AG08395 (cell line): Measurements from ENCODE around the gene CSNK1D.

Experiments used
- DNase-seq: peaks from one replicate; pipeline ENCODE4 v3.0.0; 2012; ENCODE audit warnings: mixed read lengths, low spot score

CSNK1D gene

GRCh38 chr17:82295472-82295814 is 21.9 kb upstream of the CSNK1D start:
- no peak for DNase-seq

DNA sequence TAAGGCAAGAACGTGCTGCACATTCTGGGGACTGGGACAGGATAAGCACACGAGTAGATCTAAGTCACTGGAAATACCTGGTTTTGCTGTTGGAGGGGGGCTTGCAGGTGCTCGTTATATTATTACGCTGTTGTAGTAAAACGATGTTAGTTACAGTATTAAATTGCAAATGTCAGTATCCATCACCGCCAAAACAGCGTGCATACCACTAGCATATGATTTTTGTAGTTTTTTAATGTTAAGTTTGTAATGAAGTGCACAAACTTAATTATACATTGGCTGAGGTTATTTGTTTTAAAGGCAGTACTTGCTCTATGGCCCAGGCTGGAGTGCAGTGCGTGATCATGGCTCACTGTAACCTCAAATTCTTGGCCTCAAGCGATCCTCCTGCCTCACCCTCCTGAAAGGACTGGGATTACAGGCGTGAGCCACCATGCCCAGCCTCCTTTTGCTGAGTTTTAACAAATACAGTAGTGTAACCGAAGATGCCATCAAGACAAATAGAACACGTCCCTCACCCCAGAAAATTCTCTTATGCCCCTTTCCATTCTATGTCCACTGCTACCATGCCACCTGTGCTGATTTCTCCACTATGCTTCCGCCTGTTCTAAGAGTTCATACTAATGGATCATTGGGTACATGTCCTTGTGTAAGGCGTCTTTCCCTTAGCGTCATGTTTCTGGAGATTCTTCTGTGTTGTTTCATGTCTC is 20.7 kb upstream of the CSNK1D start:
- no peak for DNase-seq

GRCh38 chr17:82292251-82293154 is 19.0 kb upstream of the CSNK1D start:
- DNase-seq: peak; percentile 99

GRCh38 chr17:82291582-82292250 is 18.2 kb upstream of the CSNK1D start:
- DNase-seq: no peak

DNA sequence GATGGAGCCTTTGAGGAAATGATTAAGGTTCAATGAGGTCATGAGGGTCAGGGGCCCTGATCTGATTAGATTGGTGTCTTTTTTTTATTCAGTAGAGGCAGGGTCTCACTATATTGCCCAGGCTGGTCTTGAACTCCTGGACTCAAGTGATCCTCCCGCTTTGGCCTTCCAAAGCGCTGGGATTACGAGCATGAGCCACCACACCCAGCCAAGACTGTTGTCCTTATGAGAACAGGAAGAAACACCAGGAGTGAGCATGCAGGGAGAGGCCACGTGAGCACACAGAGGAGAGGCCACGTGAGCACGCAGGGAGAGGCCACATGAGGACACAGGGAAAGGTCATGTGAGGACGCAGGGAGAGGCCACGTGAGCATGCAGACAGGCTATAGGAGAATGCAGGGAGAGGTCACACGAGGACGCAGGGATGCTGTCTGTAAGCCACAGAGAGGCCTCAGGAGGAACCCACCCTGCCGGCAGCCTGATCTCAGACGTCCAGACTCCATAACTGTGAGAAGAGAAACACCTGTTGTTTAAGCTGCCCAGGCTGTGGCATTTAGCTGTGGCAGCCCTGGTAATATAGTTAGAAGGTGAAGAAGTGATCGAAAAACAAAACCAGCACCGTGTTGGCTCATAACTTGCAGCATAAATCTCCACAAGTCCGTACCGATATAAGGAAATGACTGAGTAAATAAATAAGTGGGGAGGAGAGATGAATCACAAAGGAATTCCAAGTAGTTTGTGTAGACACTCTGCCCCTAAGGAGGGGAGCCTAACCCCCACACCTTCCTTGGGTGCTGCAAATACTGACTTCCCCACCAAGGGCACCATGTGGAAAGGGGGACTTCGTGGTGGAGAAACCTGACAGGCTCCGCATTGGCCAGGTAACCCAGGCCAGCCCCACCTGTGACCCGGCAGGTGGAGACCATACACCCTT is 14.6 kb upstream of the CSNK1D start:
- DNase-seq: no peak

DNA sequence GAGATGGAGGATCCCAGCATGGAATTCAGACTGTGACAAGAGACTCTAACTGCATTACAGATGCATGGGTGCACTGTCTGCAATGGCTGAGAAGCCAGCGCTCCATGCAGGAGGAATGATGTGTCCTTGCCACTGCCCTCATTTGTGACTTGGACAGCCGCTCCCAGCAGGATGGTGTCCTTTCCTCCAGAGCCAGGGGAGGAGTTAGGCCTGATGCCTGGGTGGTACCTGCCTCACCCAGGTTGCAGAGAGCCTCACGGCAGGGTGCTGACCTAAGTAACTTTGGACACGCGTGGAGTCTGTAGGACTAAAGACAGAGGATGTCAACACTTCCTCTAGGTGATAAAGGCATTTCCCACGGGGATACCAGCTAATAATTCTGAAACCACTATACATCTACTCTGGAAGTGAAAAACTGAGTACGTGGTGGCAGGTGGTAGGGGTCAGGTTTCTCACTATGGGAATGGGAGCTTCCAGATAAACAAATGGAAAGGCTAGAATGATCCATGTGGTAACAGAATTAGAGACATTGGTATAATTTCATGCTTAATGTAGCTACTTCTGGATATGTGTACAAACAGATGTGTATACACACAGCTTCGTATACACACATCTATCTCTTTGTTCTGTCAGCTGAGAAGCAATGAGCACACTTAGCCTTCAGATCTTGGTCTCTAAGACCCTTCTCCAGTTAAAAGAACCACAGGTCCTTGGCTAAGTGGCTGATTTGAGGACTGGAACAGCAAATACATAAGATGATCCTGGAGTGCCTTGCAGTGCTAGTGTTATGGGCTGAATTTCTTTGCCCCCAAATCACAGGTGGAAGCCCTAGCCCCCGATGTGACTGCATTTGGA is 13.7 kb upstream of the CSNK1D start:
- no peak for DNase-seq

DNA sequence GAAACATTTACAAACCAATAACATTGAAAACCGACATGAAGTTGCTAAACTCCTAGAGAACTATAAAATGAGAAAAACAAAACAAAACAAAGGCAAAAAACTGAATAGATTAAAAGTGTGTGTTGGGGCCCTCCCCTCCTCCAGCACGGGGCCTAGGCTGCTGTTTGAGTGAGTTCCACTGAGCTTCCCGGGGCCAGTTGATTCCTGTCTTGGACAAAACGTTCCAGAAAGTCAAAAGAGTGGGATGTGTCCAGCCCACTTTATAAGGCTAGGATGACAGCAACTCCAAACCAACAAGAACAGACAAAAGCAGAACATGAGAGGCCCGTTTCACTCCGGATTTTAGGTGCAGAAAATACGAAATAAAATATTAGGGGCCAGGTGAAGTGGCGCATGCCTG is 11.6 kb upstream of the CSNK1D start:
- no peak for DNase-seq

DNA sequence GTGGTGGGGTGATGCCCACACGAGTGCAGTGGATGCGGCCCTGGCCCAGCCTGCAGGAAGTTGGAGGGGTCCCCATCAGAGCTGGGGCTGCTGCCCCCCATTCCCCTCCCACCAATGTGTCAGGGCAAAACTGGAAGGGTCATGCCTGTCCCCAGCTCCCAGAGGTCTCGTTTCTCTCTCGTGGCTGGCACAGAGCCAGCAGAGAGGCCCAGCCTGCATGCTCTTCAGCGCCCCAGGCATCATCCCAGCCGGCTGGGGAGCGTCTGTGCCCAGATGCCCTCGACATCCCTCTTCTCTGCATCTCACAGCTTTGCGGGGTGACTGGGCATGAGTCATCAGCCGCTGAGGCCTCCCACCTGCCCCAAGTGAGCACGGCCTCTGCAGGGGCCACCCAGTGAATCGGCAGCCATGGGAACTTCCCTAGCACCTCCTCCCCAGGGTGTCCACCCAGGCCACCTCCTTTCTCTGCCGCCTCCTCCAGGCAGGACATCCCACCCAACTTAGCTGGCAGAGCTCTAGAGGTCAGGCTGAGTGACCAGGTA is 9.8 kb upstream of the CSNK1D start:
- peak; percentile 69 for DNase-seq

- DNase-seq: no peak
Measured at GRCh38 chr17:82282239-82283207, 9.0 kb upstream of the CSNK1D start.

GRCh38 chr17:82281502-82282238 is 8.2 kb upstream of the CSNK1D start:
- DNase-seq: no peak

DNA sequence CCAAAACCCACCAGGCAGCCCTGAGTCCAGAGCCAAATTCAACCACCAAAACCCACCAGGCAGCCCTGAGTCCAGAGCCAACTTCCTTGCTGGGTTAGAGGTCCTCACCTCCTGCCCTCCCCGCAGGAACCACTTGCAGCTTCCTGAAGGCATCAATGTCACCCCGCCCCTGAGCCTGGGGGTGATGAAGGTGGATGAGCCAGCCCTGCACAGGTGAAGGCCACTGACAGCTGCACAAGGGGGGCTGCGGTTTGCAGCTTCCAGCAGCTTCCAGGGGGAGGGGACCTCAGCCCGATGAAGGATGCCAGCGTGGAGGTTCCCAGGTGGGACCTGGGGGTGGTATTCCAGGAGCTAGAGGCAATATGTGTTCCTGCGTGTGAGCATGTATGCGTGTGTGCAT is 7.6 kb upstream of the CSNK1D start:
- no peak for DNase-seq

DNA sequence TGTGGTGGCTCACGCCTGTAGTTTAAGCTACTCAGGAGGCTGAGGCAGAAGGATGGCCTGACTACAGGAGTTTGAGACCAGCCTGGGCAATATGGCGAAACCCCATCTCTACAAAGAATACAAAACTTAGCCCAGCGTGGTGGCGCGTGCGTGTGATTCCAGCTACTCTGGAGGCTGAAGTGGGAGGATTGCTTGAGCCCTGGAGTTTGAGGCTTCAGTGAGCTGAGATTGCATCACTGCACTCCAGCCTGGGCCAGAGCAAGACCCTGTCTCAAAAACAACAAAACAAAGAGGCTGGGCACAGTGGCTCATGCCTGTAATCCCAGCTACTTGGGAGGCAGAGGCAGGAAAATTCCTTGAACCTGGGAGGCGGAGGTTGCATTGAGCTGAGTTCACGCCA is 7.0 kb upstream of the CSNK1D start:
- no peak for DNase-seq

- DNase-seq: no peak
Measured at GRCh38 chr17:82278786-82279391, 5.4 kb upstream of the CSNK1D start.

DNA sequence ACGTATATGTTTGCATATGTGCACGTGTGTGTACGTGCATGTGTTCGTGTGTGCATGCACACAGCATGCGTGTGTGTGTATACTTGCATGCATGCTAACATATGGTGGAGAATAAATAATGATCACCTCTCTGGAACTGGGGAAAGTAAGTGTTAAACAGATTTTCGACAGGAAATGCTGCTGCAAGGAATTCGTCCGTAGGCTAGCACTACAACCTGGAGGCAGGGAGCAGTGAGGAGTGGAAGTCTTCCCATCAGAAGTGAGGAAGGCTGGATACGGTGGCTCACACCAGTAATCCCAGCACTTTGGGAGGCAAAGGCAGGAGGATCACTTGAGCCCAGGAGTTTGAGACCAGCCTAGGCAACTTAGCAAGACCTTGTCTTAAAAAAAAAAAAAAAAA is 4.8 kb upstream of the CSNK1D start:
- no peak for DNase-seq

DNA sequence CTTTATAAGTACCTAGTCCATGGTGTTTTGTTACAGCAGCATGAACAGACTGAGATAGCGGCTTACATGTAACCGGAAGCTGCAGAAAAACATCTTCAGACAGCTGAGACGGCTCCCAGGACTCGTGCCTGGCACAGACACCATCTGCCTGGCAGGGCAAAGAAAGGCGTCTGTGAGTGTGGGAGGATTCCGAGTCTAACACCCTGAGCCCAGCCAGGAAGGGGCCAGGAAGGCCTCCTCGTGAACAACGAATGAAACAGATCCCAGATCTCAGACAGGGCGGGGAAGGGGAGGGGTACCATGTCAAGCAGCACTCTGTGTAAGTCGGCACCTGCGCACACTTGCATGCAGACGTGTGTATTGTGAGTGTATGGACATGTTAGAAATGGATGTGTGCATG is 4.4 kb upstream of the CSNK1D start:
- DNase-seq: no peak

GRCh38 chr17:82276938-82277337 is 3.4 kb upstream of the CSNK1D start:
- DNase-seq: no peak

GRCh38 chr17:82275326-82275725 is 1.8 kb upstream of the CSNK1D start:
- no peak for DNase-seq
